Endodermal cell (in vitro differentiated cells): ENCODE results near the gene EHD4. TPM values are rescaled to one million over a fixed set of nuclear protein-coding genes. Genes with fewer than 3 reads are reported as not detected.

Experiments used
- DNase-seq: peaks from one replicate; pipeline ENCODE4 v3.0.0-alpha.2; 2017
- H3K27ac ChIP-seq: 2 replicates; pipeline ENCODE4 v1.5.1; 2013; ENCODE audit warnings: mild to moderate bottlenecking, low read depth, low read length, moderate library complexity
- H3K27me3 ChIP-seq: 2 replicates; pipeline ENCODE4 v1.6.1; 2013; ENCODE audit warnings: mild to moderate bottlenecking, low read length, moderate library complexity; ENCODE audit not compliant: insufficient read depth, control insufficient read depth, poor library complexity, severe bottlenecking
- H3K36me3 ChIP-seq: 2 replicates; pipeline ENCODE4 v1.7.0; 2013; ENCODE audit warnings: mild to moderate bottlenecking, low read length, moderate library complexity; ENCODE audit not compliant: control insufficient read depth, insufficient read depth
- H3K4me1 ChIP-seq: one replicate; pipeline ENCODE4 v1.7.0; 2013; ENCODE audit warnings: low read length; ENCODE audit not compliant: control insufficient read depth, insufficient read depth
- H3K4me3 ChIP-seq: 2 replicates; pipeline ENCODE4 v1.5.1; 2013; ENCODE audit warnings: mild to moderate bottlenecking, low read length, moderate library complexity
- H3K9ac ChIP-seq: 2 replicates; pipeline ENCODE4 v1.6.1; 2013; ENCODE audit warnings: mild to moderate bottlenecking, low read length, moderate library complexity; ENCODE audit not compliant: poor library complexity, severe bottlenecking; ENCODE audit errors: extremely low read depth
- H3K9me3 ChIP-seq: 2 replicates; pipeline ENCODE4 v1.6.1; 2013; ENCODE audit warnings: mild to moderate bottlenecking, low read length, moderate library complexity; ENCODE audit not compliant: control insufficient read depth
- H3K27ac Mint-ChIP-seq: 2 replicates; pipeline ENCODE4 v1.8.0; 2020; ENCODE audit warnings: mixed read lengths
- H3K27me3 Mint-ChIP-seq: 2 replicates; pipeline ENCODE4 v1.8.0; 2021; ENCODE audit warnings: mild to moderate bottlenecking, mixed read lengths; ENCODE audit not compliant: insufficient read depth
- H3K36me3 Mint-ChIP-seq: 2 replicates; pipeline ENCODE4 v1.8.0; 2020; ENCODE audit warnings: low read depth, mixed read lengths
- H3K4me1 Mint-ChIP-seq: 2 replicates; pipeline ENCODE4 v1.8.0; 2020; ENCODE audit warnings: mixed read lengths
- H3K4me3 Mint-ChIP-seq: 2 replicates; pipeline ENCODE4 v1.8.0; 2020; ENCODE audit warnings: mild to moderate bottlenecking, moderate library complexity, mixed read lengths
- H3K9me3 Mint-ChIP-seq: 2 replicates; pipeline ENCODE4 v1.8.0; 2020; ENCODE audit warnings: mild to moderate bottlenecking, mixed read lengths
- CTCF ChIP-seq: fragments of 200-600 bp; sonication (generic); conservative IDR thresholded peaks from 2 replicates; pipeline ENCODE4 v1.5.0; 2021; ENCODE audit warnings: antibody characterized with exemption, mild to moderate bottlenecking
- WGBS, 2 experiments: methylation state at CpG; one replicate each; pipeline versions ENCODE4 v1.1.5 to v1.1.7; 2013; ENCODE audit warnings: missing lambda C conversion rate in 2 of 2, mixed read lengths in 1 of 2; ENCODE audit not compliant: insufficient coverage in 1 of 2, insufficient read length in 1 of 2; 5-methylcytosine and 5-hydroxymethylcytosine counted together
- total RNA-seq, 2 donors: library from RNA; stranded (reverse); fragmentation: NEBNext Ultra II Directional in 1 of 2; extraction: Animal tissue kit (Norgen Biotek cat#: 25700) in 1 of 2; gene quantifications; 2 replicates in 1 of 2; 3 replicates in 1 of 2; pipeline ENCODE4 v1.2.1, GENCODE V29; 2021

Gene EHD4
- total RNA-seq, 2 donors from 2014 or later = 16.9 to 17.3 TPM

GRCh38 chr15:41936649-41937567, 35.4 kb downstream of the EHD4 start:
- peaks cover 46% of the 10 kb centered on the region for H3K36me3 ChIP-seq
- Mint-ChIP-seq H3K4me1 (peaks cover 27% of the 10 kb centered on the region), H3K36me3 (peaks cover 23% of the 10 kb centered on the region), H3K27ac (no peak overlapping the region), H3K4me3 (no peak overlapping the region), H3K27me3 (no peaks in the 10 kb centered on the region), H3K9me3 (no peaks in the 10 kb centered on the region)
- no peak for DNase-seq
- WGBS, 2 experiments = 90 to 94% methylated on average over 13 to 19 of the region's 19 CpGs
- no peaks in the 10 kb centered on the region for H3K27me3 ChIP-seq
- H3K9ac ChIP-seq = no peak overlapping the region
- no peak overlapping the region for H3K27ac ChIP-seq
- no peak overlapping the region for H3K4me3 ChIP-seq
- peaks cover 4% of the 10 kb centered on the region for H3K4me1 ChIP-seq
- no peak for TF ChIP-seq CTCF
- H3K9me3 ChIP-seq = no peaks in the 10 kb centered on the region

- peaks cover 39% of the 10 kb centered on the region for H3K36me3 ChIP-seq
- no peaks in the 10 kb centered on the region for H3K27me3 ChIP-seq
- peaks cover 4% of the 10 kb centered on the region for H3K4me1 ChIP-seq
- no peak overlapping the region for H3K4me3 ChIP-seq
- 100% methylated on average over 2 of the region's 3 CpGs for WGBS, 2 experiments
- no peak for DNase-seq
- no peak overlapping the region for H3K9ac ChIP-seq
- H3K4me1 Mint-ChIP-seq = peaks cover 27% of the 10 kb centered on the region
- H3K4me3 Mint-ChIP-seq = no peak overlapping the region
- H3K27ac ChIP-seq = no peak overlapping the region
- peaks cover 24% of the 10 kb centered on the region for H3K36me3 Mint-ChIP-seq
- peak overlapping the region; percentile 40 for H3K27ac Mint-ChIP-seq
- H3K27me3 Mint-ChIP-seq = no peaks in the 10 kb centered on the region
- H3K9me3 Mint-ChIP-seq = no peaks in the 10 kb centered on the region
- TF ChIP-seq CTCF = no peak
- no peaks in the 10 kb centered on the region for H3K9me3 ChIP-seq
Measured at GRCh38 chr15:41936155-41936554, 36.2 kb downstream of the EHD4 start.

GRCh38 chr15:41935566-41936020, 36.8 kb downstream of the EHD4 start:
- no peak overlapping the region for H3K27ac ChIP-seq
- peaks cover 4% of the 10 kb centered on the region for H3K4me1 ChIP-seq
- no peaks in the 10 kb centered on the region for H3K27me3 Mint-ChIP-seq
- no peaks in the 10 kb centered on the region for H3K27me3 ChIP-seq
- no peak for TF ChIP-seq CTCF
- H3K36me3 Mint-ChIP-seq = peaks cover 19% of the 10 kb centered on the region
- DNase-seq = no peak
- H3K9me3 ChIP-seq = no peaks in the 10 kb centered on the region
- WGBS, 2 experiments = 83 to 87% methylated on average over 5 of the region's 5 CpGs
- H3K27ac Mint-ChIP-seq = peak overlapping the region; percentile 40
- no peak overlapping the region for H3K4me3 Mint-ChIP-seq
- no peak overlapping the region for H3K4me3 ChIP-seq
- H3K9me3 Mint-ChIP-seq = no peaks in the 10 kb centered on the region
- H3K36me3 ChIP-seq = peaks cover 33% of the 10 kb centered on the region
- no peak overlapping the region for H3K9ac ChIP-seq
- H3K4me1 Mint-ChIP-seq = peaks cover 27% of the 10 kb centered on the region
